ENCODE results near the gene OLFM3. TPM values are rescaled to one million over a fixed set of nuclear protein-coding genes. Genes with fewer than 3 reads are reported as not detected.

OLFM3 gene
- total RNA-seq, 2 experiments from 2014 or later = not detected

GRCh38 chr1:101875891-101876290, 120.8 kb downstream of the OLFM3 start:
- Mint-ChIP-seq H3K27me3 (no peaks in the 10 kb centered on the region), H3K36me3 (ENCODE audit: low read depth) (no peaks in the 10 kb centered on the region), H3K4me3 (no peak overlapping the region), H3K27ac (no peak overlapping the region), H3K9me3 (no peaks in the 10 kb centered on the region), H3K4me1 (ENCODE audit: low read depth) (no peaks in the 10 kb centered on the region)
- CTCF ChIA-PET = no interaction called here
- DNase-seq = no peak
- intact Hi-C loops (cut with micrococcal nuclease) = no loop called here
- ATAC-seq = no peak
- TF ChIP-seq CTCF (IDR thresholded peaks at IDR 0.05) = no peak
- POLR2A ChIA-PET = no interaction called here

- Mint-ChIP-seq H3K9me3 (no peaks in the 10 kb centered on the region), H3K4me3 (no peak overlapping the region), H3K27ac (no peak overlapping the region), H3K4me1 (ENCODE audit: low read depth) (no peaks in the 10 kb centered on the region), H3K27me3 (no peaks in the 10 kb centered on the region), H3K36me3 (ENCODE audit: low read depth) (no peaks in the 10 kb centered on the region)
- DNase-seq (no peak), ATAC-seq (no peak)
- intact Hi-C loops (cut with micrococcal nuclease) = no loop called here
- no peak for TF ChIP-seq CTCF (IDR thresholded peaks at IDR 0.05)
- ChIA-PET CTCF (no interaction called here), POLR2A (no interaction called here)
These were observed 123.1 kb downstream of the OLFM3 start for GRCh38 chr1:101873672-101874071.

GRCh38 chr1:101859941-101860340, 136.8 kb downstream of the OLFM3 start:
- POLR2A ChIA-PET = no interaction called here
- no peak for TF ChIP-seq CTCF (IDR thresholded peaks at IDR 0.05)
- no peak for DNase-seq
- Mint-ChIP-seq H3K36me3 (ENCODE audit: low read depth) (no peaks in the 10 kb centered on the region), H3K27ac (no peak overlapping the region), H3K4me3 (no peak overlapping the region), H3K9me3 (no peaks in the 10 kb centered on the region), H3K27me3 (no peaks in the 10 kb centered on the region), H3K4me1 (ENCODE audit: low read depth) (no peaks in the 10 kb centered on the region)
- CTCF ChIA-PET = no interaction called here
- ATAC-seq = no peak
- intact Hi-C loops (cut with micrococcal nuclease) = no loop called here

GRCh38 chr1:101854271-101854670, 142.5 kb downstream of the OLFM3 start:
- no peak overlapping the region for H3K4me3 Mint-ChIP-seq
- no peak for ATAC-seq
- CTCF ChIA-PET = interaction anchor here (1.0 kb wide), 1 partner anchor 348 kb away, joined by 3 read pairs; no protein-coding TSS in a partner anchor
- H3K27ac Mint-ChIP-seq = no peak overlapping the region
- H3K9me3 Mint-ChIP-seq = no peaks in the 10 kb centered on the region
- TF ChIP-seq CTCF (IDR thresholded peaks at IDR 0.05) = no peak
- no peaks in the 10 kb centered on the region for H3K27me3 Mint-ChIP-seq
- no peaks in the 10 kb centered on the region for H3K36me3 Mint-ChIP-seq (ENCODE audit: low read depth)
- POLR2A ChIA-PET = no interaction called here
- intact Hi-C loops (cut with micrococcal nuclease) = no loop called here
- H3K4me1 Mint-ChIP-seq (ENCODE audit: low read depth) = no peaks in the 10 kb centered on the region
- no peak for DNase-seq

GRCh38 chr1:101852936-101853335, 143.8 kb downstream of the OLFM3 start:
- no peak for DNase-seq
- intact Hi-C loops (cut with micrococcal nuclease) = no loop called here
- Mint-ChIP-seq H3K27me3 (no peaks in the 10 kb centered on the region), H3K36me3 (ENCODE audit: low read depth) (no peaks in the 10 kb centered on the region), H3K9me3 (no peaks in the 10 kb centered on the region), H3K27ac (no peak overlapping the region), H3K4me3 (no peak overlapping the region), H3K4me1 (ENCODE audit: low read depth) (no peaks in the 10 kb centered on the region)
- CTCF ChIA-PET = no interaction called here
- TF ChIP-seq CTCF (IDR thresholded peaks at IDR 0.05) = no peak
- POLR2A ChIA-PET = no interaction called here
- ATAC-seq = no peak

Measured in activated CD8-positive, alpha-beta T cell treated with anti-CD3 and anti-CD28 coated beads for 36 hours (primary cell).